Muscle of leg (tissue), 11 donors: Measurements from ENCODE around the gene GAB2. TPM values are rescaled to one million over a fixed set of nuclear protein-coding genes. Genes with fewer than 3 reads are reported as not detected.
"Not testable (repeated sequence)": the region's sequence is repeated elsewhere in the genome, so short reads cannot be mapped to it uniquely, and the experiment has no call there.

ENCODE experiments used
- DNase-seq: peaks from one replicate; pipeline ENCODE4 v3.0.0; 2013
- H3K27ac ChIP-seq: one replicate; pipeline ENCODE4 v1.5.1; 2013; ENCODE audit warnings: mild to moderate bottlenecking, low read length, control low read depth
- H3K27me3 ChIP-seq: one replicate; pipeline ENCODE4 v1.6.1; 2013; ENCODE audit warnings: low read length; ENCODE audit not compliant: control insufficient read depth, insufficient read depth
- H3K36me3 ChIP-seq: one replicate; pipeline ENCODE4 v1.6.1; 2013; ENCODE audit warnings: low read length; ENCODE audit not compliant: control insufficient read depth, insufficient read depth
- H3K4me1 ChIP-seq: one replicate; pipeline ENCODE4 v1.6.1; 2013; ENCODE audit warnings: low read length; ENCODE audit not compliant: control insufficient read depth, insufficient read depth
- H3K4me3 ChIP-seq: one replicate; pipeline ENCODE4 v1.5.1; 2013; ENCODE audit warnings: low read length, control low read depth
- H3K9me3 ChIP-seq: replicated peaks from 2 replicates; pipeline ENCODE4 v1.6.1; 2013; ENCODE audit warnings: low read depth, low read length; ENCODE audit not compliant: control insufficient read depth
- WGBS: methylation state at CpG from one replicate; pipeline ENCODE4 v1.1.5; 2013; ENCODE audit warnings: missing lambda C conversion rate; ENCODE audit not compliant: insufficient coverage; 5-methylcytosine and 5-hydroxymethylcytosine counted together
- polyA plus RNA-seq, 8 donors: library from polyadenylated mRNA; unstranded; fragments of 120-200 nt; gene quantifications; one replicate each; pipeline versions ENCODE4 v1.2.1 to v1.2.3, GENCODE V29; 2013; ENCODE audit warnings: inconsistent platforms in 1 of 8, low replicate concordance in 1 of 8; ENCODE audit not compliant: insufficient read length in 8 of 8, insufficient read depth in 1 of 8
- total RNA-seq: library from RNA; stranded (reverse); fragments of 120-200 nt; gene quantifications from one replicate; pipeline ENCODE4 v1.2.4, GENCODE V29; 2013

The GAB2 gene
- total and polyA plus RNA-seq, 9 donors = 9.6 to 18.8 (median 14.2) TPM

GRCh38 chr11:78180751-78181150 lies 236.9 kb downstream of the GAB2 start:
- peaks cover 2% of the 10 kb centered on the region for H3K9me3 ChIP-seq
- no peaks in the 10 kb centered on the region for H3K27me3 ChIP-seq
- no peaks in the 10 kb centered on the region for H3K4me1 ChIP-seq
- no peak overlapping the region for H3K27ac ChIP-seq
- no peak for DNase-seq
- WGBS = no CpG with 5 or more reads among the region's 4 CpGs
- H3K4me3 ChIP-seq = no peak overlapping the region
- peaks cover 14% of the 10 kb centered on the region for H3K36me3 ChIP-seq

GRCh38 chr11:78179459-78180071 lies 238.1 kb downstream of the GAB2 start:
- Histone ChIP-seq H3K4me3 (no peak overlapping the region), H3K27ac (no peak overlapping the region), H3K4me1 (no peaks in the 10 kb centered on the region), H3K36me3 (peaks cover 14% of the 10 kb centered on the region), H3K9me3 (peaks cover 2% of the 10 kb centered on the region), H3K27me3 (no peaks in the 10 kb centered on the region)
- DNase-seq = no peak
- 86% methylated on average over 6 of the region's 7 CpGs for WGBS

GRCh38 chr11:78177216-78177615 lies 240.4 kb downstream of the GAB2 start:
- DNase-seq = no peak
- H3K4me1 ChIP-seq = no peaks in the 10 kb centered on the region
- no peak overlapping the region for H3K4me3 ChIP-seq
- peaks cover 2% of the 10 kb centered on the region for H3K9me3 ChIP-seq
- WGBS = 92% methylated on average over 6 of the region's 7 CpGs
- H3K27me3 ChIP-seq = no peaks in the 10 kb centered on the region
- H3K27ac ChIP-seq = no peak overlapping the region
- peaks cover 27% of the 10 kb centered on the region for H3K36me3 ChIP-seq

- Histone ChIP-seq H3K36me3 (peaks cover 32% of the 10 kb centered on the region), H3K4me3 (no peak overlapping the region), H3K27ac (no peak overlapping the region), H3K27me3 (no peaks in the 10 kb centered on the region), H3K4me1 (no peaks in the 10 kb centered on the region), H3K9me3 (peaks cover 2% of the 10 kb centered on the region)
- DNase-seq = no peak
- no CpG with 5 or more reads among the region's 10 CpGs for WGBS
Observed at GRCh38 chr11:78176605-78177141, 240.9 kb downstream of the GAB2 start.

GRCh38 chr11:78175862-78176261 lies 241.8 kb downstream of the GAB2 start:
- not testable (repeated sequence) for H3K27ac ChIP-seq, H3K9me3 ChIP-seq, H3K27me3 ChIP-seq, H3K4me3 ChIP-seq, DNase-seq, H3K4me1 ChIP-seq
- H3K36me3 ChIP-seq = peaks cover 35% of the 10 kb centered on the region
- WGBS = 90% methylated on average over 2 of the region's 3 CpGs

GRCh38 chr11:78171951-78172350 lies 245.7 kb downstream of the GAB2 start:
- peaks cover 38% of the 10 kb centered on the region for H3K36me3 ChIP-seq
- no peak overlapping the region for H3K27ac ChIP-seq
- peaks cover 2% of the 10 kb centered on the region for H3K9me3 ChIP-seq
- no peak overlapping the region for H3K4me3 ChIP-seq
- WGBS = 90% methylated on average over 3 of the region's 6 CpGs
- peaks cover 9% of the 10 kb centered on the region for H3K4me1 ChIP-seq
- no peaks in the 10 kb centered on the region for H3K27me3 ChIP-seq
- no peak for DNase-seq

- H3K9me3 ChIP-seq = peaks cover under 1% of the 10 kb centered on the region
- H3K36me3 ChIP-seq = peaks cover 30% of the 10 kb centered on the region
- no peaks in the 10 kb centered on the region for H3K27me3 ChIP-seq
- H3K4me1 ChIP-seq = peaks cover 9% of the 10 kb centered on the region
- 80% methylated on average over 5 of the region's 7 CpGs for WGBS
- H3K4me3 ChIP-seq = no peak overlapping the region
- H3K27ac ChIP-seq = no peak overlapping the region
- no peak for DNase-seq
Observed at GRCh38 chr11:78170874-78171549, 246.6 kb downstream of the GAB2 start.

GRCh38 chr11:78170413-78170812 lies 247.2 kb downstream of the GAB2 start:
- Histone ChIP-seq H3K4me3 (no peak overlapping the region), H3K9me3 (no peaks in the 10 kb centered on the region), H3K36me3 (peaks cover 30% of the 10 kb centered on the region), H3K27me3 (no peaks in the 10 kb centered on the region), H3K4me1 (peaks cover 9% of the 10 kb centered on the region), H3K27ac (no peak overlapping the region)
- no peak for DNase-seq
- WGBS = 90% methylated on average over 11 of the region's 11 CpGs

GRCh38 chr11:78168539-78169477 lies 248.8 kb downstream of the GAB2 start:
- H3K27me3 ChIP-seq = no peaks in the 10 kb centered on the region
- peak; percentile 72 for DNase-seq
- peaks cover 9% of the 10 kb centered on the region for H3K4me1 ChIP-seq
- H3K9me3 ChIP-seq = no peaks in the 10 kb centered on the region
- H3K27ac ChIP-seq = peak overlapping the region; percentile 37
- H3K36me3 ChIP-seq = peaks cover 26% of the 10 kb centered on the region
- no peak overlapping the region for H3K4me3 ChIP-seq
- 67% methylated on average over 12 of the region's 17 CpGs for WGBS
